SK-N-SH treated with all-trans-retinoic acid at 6 μM for 48 hours (cell line): ENCODE measurements around the gene THSD7A.

Source experiments
- PATZ1 ChIP-seq: fragments of 250-450 bp; sonication (Bioruptor Pico); IDR thresholded peaks from 2 replicates; pipeline ENCODE4 v1.8.0; 2020; ENCODE audit warnings: mild to moderate bottlenecking, moderate library complexity, borderline replicate concordance
- PPARA ChIP-seq: fragments of 250-450 bp; sonication (Bioruptor Pico); IDR thresholded peaks from 2 replicates; pipeline ENCODE4 v1.5.0; 2020; ENCODE audit warnings: mild to moderate bottlenecking, borderline replicate concordance

GRCh38 chr7:11420049-11420448 lies 411.9 kb downstream of the THSD7A start:
- no peak for TF ChIP-seq PPARA
- no peak for TF ChIP-seq PATZ1 (CRISPR knock-in tag)
